HG02852 (cell line): ENCODE data around the gene ENG.

Source experiments
- ATAC-seq: cut with Tn5 transposase; IDR thresholded peaks from one replicate; pipeline ENCODE4 v1.9.1; 2021; ENCODE audit warnings: mild to moderate bottlenecking, moderate library complexity; ENCODE audit not compliant: unreplicated experiment

The ENG gene

DNA sequence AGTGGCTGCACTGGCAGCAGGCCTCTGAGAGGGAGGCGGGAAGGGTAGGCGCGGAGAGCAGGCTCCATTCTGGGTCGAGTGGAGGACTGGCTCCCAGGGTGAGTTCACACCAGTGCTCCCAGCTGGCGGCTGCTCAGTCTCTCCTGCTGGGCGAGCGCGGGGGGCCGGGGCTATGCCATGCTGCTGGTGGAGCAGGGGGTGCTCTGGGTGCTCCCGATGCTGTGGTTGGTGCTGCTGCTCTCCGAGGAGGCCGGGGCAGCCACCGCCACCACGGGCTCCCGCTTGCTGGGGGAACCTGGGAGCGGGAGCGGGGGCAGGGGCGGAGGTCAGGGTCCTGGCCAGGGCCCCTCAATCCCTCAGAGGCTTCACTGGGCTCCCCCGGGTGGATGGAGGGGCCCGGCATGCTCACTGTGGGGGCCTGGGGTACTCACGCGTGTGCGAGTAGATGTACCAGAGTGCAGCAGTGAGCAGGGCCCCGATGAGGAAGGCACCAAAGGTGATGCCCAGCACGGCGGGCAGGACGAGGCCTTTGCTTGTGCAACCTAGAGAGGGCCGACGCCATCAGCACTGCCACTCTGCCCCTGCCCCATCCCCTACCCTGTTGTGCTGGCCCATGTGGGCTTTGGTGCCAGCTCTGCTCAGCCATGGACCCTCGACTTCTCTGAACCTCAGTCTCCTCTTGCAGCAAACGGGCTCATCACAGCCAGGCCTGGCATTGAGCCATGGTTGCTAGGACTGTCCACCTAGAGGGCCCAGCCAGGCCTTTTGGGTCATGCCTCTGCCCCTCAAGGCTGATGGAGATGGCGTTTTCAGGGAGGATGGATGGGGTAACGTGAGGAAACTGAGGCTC lies 38.7 kb downstream of the ENG start:
- ATAC-seq = no peak

DNA sequence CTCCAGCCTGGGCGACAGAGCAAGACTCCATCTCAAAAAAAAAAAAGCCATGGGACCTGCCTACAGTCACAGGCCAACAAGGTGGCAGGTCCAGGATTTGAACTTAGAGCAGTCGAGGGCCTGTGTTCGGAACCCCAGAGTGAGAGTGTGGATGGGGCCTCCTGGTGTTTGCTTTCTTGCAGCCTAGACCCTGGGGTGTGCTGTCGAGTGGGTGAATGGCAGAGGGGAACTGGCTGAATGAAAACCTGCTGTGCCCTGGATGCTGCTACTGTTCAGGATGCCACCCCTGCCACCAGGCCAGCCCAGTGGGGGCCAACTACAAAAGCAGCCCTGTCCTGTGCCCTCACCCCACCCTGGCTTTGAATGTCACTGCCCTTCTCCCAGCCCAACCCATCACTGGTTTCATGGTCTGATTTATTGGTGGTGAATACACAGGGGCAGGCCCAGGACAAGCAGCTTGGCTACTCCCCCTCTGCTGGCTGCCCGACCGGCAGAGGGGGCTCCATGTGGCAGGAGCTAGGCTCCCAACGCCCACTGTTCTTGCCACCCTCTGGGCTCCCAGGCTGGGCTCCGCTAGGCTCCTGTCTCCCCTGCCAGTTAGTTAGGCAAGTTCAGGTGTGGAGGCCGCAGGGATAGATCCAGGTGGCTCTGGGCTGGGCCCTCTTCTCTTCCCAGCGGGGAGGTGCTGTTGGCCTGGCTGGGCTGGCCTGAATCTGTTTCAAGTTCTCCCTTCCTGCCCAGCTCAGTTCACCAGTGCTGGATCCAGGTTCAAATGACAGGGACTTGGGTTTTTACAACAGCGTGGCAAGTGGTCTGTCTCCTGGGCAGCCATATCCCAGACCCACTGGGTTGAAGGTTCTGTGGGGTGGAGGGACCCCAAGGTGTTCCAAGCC lies 39.6 kb downstream of the ENG start:
- ATAC-seq = no peak

DNA sequence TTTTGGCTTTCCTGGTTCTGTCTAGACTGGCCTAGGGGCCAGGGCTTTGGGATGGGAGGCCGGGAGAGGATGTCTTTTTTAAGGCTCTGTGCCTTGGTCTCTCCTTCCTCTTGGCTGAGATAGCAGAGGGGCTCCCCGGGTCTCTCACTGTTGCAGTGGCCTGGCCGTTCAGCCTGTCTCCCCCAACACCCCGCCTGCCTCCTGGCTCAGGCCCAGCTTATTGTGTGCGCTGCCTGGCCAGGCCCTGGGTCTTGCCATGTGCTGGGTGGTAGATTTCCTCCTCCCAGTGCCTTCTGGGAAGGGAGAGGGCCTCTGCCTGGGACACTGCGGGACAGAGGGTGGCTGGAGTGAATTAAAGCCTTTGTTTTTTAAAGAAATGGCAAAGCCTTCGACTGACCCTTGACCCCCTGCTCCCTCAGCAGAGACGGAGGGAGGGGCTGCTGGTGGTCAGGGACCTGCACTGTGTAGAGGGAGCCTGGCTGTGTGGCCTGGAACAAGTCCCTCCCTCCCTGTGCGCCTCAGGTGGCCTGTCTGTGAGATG lies 40.7 kb downstream of the ENG start:
- no peak for ATAC-seq

DNA sequence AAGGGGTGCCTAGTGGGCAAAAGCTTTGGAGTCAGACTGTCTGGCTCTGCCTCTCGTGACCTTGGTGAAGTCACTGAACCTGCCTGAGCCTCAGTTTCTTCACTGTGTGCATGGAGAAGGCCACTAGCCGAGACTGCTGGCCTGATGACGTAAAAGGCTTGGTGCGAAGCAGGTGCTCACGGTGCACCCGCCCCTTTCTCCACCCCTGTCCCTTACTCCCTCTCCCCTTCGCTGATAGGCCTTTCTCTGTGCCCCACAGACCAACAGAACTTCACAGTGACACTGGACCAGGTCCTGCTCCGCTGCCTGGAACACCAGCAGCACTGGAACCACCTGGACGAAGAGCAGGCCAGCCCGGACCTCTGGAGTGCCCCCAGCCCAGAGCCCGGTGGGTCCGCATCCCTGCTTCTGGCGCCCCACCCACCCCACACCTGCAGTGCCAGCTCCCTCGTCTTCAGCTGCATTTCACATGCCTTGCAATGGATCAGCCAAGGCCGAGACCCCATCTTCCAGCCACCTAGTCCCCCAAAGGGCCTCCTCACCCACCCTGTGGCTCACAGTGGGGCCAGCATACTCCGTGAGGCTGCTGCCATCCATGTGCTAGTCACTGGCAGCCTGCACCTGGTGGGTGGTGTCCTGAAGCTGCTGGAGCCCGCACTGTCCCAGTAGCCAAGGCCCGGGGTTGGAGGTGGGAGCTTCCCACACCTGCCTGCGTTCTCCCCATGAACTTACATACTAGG lies 41.4 kb downstream of the ENG start:
- ATAC-seq = no peak

DNA sequence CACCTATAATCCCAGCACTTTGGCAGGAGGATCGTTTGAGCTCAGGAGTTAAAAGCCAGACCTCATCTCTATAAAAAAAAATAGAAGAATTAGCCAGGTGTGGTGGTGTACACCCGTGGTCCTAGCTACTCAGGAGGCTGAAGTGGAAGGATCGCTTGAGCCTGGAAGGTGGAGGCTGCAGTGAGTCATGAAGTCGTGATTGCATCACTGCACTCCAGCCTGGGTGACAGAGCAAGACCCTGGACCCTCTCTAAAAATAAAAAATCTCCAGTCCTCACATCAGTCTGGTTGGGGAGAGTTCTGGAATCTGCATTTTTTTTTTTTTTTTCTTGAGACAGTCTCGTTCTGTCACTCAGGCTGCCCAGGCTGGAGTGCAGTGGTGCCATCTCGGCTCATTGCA lies 42.4 kb downstream of the ENG start:
- ATAC-seq = no peak

DNA sequence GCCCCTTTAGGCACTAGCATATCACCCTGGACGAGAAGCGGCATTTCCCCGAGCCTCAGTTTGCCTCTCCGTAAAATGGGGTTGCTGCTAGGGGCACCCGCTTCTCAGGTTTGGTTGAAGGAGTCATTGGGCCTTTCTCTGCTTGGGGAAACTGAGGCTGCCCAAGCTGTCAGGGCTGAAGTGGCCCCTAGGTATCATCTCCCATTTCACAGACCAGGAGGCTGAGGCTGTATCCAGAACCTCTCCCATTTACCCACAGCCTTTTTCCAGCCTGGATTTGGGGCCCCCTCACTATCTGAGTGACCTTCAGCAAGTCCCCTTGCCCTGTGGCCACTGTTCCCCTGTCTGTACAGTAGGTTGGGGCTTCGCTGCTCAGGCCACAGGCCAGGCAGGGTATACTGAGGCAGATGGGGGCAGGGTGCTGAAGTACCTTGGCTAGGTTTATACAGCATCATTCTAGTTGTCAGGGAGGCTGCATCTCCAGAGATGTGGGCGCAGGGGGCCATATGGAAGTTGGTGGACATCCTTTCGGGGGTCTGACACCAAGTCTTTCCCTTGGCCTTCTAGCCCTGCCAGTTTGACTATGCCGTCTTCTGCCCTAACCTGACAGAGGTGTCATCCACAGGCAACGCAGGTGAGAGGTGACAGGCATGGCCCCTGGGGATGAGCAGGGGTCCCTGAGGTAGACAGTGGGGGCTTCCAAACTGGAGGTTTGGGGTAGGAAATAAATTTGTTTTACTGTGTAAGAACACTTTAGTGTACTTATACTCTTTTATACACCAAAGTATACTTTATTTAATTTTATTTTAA lies 43.9 kb downstream of the ENG start:
- no peak for ATAC-seq

DNA sequence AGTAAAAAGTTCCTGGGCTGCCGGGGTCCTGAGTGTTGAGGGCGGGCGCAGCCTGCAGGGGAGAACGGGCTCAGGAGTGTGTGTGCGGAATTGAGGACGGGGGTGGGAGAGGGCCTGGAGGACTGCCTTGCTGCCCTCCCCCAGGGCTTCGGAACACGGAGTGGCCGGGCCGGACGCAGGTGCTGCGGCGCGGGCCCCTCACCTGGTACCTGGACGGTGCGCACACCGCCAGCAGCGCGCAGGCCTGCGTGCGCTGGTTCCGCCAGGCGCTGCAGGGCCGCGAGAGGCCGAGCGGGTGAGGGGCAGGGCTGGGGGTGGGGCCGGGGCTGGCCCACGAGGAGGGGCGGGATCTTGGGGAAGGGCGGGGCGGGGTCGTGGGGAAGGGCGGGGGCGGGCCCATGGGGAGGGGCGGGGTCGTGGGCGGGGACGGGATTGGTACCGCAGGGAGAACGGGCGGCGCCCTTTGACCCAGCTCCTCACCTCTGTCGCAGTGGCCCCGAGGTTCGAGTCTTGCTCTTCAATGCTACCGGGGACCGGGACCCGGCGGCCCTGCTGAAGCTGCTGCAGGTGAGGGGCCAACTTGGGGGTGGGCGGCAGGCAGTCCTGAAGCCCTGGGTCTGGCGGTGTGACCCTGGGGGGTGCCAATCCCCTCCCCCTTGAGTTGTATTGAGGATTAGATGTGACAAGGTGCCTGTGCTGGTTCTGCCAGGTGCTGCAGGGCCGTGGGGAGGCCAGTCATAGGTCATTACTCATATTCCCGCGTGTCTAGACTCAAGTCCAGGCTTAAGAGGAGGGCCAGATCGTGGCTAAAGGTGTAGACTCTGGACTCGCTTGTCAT lies 44.7 kb downstream of the ENG start:
- no peak for ATAC-seq

DNA sequence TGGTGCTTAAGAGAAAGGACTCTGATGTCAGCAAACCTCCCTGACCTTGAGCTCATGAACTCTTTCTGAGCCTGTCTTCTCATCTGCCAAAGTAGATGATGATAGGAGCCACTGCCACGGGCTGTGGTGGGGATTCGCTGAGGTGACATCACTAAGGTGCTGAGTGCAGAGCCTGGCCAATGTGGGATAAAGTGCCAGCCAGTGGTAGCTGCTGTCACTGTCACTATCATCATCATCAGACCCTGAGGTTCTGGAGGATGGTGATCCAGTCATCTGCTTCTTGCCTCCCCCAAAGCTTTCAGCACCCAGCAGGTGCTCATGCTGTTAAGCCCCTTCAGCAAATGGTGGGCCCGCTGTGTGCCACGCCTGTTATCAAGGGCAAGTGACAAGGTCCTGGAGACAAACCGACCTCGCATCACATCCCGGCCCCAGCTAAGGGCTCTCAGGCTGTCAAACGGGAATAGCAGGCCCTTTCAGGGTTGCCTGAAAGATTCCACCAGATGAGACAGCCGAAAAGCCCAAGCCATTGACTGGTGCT lies 45.4 kb downstream of the ENG start:
- ATAC-seq = no peak

DNA sequence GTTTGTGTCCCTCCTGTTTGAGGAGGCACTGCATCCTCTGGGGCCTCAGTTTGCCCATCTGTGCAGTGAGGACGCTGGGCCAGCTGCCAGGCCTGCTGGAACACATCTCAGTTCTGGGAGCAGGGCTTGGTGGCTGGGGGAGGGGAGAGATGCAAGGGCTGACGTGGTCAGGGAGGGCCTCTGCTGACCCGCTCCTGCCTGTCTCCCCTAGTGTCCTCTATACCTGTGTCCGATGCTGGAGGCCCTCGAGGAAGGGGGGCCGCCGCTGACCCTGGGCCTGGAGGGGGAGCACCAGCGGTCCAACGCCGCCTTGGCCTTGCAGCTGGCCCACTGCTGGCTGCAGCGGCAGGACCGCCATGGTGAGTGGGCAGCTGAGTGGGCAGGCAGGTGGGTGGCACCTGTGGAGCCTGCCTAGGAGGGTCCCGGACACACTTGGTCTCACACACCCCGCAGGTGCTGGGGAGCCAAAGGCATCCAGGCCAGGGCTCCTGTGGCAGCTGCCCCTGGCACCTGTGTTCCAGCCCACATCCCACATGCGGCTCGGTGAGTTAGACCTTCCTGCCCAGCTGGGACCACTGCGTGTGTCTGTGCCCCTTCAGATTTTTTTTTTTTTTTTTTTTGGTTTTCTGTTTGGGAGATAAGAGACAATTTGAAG lies 46.0 kb downstream of the ENG start:
- no peak for ATAC-seq

DNA sequence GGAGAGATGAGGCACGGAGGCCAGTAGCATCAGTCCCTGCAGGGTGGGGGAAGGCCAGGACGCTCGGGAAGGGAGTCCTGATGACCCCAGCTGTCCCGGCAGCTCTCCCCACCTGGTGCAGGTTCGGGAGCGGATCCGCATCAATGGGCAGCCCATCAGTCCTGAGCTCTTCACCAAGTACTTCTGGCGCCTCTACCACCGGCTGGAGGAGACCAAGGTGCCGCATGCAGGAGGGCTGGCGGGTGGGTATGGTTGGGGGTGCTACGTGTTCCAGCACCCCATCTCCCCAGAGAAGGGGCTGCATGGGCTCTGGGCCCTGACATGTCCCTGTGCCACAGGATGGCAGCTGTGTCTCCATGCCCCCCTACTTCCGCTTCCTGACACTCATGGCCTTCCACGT lies 47.6 kb downstream of the ENG start:
- no peak for ATAC-seq

DNA sequence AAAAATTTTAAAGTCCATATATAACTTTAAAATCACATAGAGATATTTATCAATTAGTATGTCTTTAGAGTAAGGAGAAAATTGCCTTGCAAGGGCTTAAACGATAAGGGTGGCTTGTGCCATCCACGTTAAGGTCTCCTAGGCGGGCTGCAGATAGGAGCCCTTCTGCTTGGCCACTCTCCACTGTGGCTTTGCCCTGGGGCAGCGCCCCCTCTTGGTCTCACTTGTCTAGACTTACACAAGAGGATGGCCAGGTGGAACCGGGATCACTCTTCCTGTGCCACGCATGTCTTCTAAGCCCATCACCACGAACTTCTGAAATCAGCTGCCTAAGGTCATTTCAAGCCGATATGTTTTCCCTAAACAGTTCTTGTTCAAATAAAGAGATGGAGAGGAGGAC lies 48.8 kb downstream of the ENG start:
- no peak for ATAC-seq

DNA sequence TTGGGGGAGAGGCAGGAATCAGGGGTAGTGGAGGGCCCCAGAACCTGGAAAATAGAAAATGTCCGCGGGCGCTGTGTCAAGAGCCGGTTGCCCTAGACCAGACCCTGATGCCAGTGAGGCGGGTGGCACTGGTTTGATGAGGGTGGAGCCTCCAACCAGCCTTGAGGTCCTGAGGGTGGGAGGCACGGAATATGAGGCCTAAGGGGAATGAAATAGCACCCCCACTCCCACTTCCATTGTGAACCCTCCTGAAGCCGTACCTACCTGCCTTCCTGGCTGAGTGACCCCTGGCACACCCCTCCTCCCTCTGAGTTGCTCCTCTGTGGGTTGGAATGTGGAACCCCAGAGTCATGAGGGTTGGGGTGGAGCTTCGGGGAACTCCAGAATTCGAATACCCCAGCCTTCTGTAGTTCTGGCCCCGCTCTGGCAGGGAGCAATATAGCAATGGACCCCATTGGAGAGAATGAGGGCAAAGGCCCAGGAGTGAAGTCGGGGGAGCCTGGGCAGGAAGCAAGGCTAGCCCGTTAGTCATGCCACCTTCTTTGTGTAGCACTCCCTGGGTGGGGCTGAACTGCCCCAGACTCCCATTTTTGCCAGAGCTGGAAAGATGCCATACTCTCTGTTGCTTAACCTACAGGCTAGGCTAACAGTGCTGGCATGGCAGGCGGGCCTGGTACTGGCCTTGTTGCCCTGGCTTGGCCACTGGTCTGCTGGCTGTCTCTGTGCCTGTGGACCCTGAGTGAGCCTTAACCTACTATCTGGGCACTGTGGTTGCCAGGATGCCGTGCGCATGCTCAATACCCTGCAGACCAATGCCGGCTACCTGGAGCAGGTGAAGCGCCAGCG lies 50.7 kb downstream of the ENG start:
- no peak for ATAC-seq

DNA sequence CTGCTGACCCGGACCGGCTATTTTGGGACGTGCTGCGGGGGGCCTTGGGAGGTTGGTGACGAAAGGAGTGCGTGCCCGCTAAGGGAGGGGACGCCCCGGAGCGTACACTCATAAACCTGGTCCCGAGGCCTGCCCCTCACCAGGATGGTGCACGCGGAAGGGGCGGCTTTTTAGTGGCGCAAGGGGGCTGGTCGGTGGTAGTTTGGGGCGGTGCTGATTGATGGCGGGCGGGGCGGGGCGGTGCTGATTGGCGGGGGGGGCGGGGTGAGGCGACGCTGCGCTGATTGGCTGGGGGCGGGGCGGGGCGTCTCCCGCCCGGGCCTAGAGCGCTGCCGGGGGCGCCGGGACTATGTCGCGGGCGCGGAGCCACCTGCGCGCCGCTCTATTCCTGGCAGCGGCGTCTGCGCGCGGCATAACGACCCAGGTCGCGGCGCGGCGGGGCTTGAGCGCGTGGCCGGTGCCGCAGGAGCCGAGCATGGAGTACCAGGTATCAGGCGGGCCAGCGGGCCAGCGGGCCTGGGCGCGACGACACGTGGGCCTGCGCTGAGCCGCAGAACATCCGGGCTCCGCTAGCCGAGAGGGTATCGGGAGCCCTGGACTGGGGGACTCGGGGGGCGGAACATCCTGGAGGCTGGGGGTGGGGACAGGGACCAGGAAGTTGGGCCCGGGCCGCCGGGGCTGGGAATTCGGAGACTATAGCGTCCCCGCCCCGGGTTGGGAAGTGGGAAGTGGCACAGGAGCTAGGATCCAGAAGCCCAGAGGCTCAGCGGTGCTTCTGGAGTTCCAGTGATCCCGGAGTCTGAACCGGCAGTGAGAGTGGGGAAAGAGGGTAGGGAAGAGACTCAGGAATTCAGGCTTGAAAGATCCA lies 51.6 kb downstream of the ENG start, which contains the start of gene FPGS:
Gene FPGS, plus strand, starts transcription at position 307 of the 868 bp plus-strand sequence. Its CDS starts 43 bp downstream, at position 350.
- peak; percentile 74 for ATAC-seq

DNA sequence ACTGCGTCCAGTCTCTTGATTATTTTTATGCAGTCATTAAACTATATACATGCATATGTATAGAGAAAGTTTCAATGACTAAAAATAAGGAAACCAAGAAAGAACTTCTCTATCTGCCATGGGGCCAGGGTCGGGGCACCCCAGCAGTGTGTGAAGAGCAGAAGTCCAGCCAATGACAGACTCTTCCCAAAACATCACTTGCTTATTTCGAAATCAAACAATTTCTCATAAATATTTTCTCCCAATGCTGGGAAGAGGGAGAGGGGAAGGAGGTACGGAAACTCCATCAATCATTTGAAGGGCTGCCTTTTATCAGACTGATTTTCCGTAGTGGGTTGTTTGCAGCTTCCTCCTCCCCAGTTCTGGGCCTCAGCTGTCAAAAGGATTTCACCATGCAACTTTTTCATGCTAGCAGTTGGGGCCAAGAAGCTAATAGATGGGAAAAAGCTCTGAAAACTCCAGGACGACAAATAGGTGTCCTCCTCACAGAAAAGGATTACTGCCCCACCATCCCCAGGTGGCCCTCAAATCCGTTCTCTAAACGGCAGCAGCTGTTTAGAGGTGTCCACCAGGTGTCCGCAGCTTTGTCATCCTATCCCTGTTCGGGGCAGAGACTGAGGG lies 52.4 kb downstream of the ENG start:
- ATAC-seq = no peak

DNA sequence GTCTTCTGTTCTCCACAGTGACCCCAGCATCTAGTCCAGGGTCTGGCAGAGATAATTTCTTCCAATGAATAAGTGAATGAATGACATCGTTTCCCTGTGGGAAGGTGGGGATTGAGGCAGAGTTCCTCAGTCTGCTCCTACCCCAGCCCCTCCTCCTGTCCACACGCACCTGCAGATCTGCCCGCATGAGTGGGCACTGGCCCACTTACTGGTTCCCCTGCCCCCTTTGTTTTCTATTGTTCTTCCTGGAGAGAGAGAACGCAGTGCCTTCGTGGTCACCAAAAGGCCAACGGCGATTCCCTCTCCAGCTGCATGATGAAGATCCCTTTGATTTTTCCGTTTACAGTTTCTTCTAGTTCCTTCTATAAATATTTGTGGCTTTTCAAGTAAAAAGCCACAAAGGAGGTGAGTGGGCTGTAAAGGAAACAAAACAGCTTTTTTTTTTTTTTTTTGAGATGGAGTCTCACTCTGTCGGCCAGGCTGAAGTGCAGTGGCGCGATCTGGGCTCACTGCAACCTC lies 57.5 kb downstream of the ENG start:
- ATAC-seq = no peak
